ENCODE measurements around the gene CACNA1C. TPM values are rescaled to one million over a fixed set of nuclear protein-coding genes. Genes with fewer than 3 reads are reported as not detected.

The CACNA1C gene
- total and polyA plus RNA-seq, 10 of the 15 experiments (the other 5 are each of a cell fraction or from before 2014, with no cell fraction given), result under 0.01 to 0.15 (median 0.09) TPM; not detected in 5

- RAD21 ChIA-PET (ENCODE audit: unreplicated experiment), result no interaction called here
- no peak overlapping the region for H2AFZ ChIP-seq (ENCODE audit: control insufficient read depth, low read depth, low read length)
- SMC1A ChIA-PET (ENCODE audit: uncharacterized antibody, unreplicated experiment), result no interaction called here
- H3K4me1 ChIP-seq (ENCODE audit: control insufficient read depth, insufficient read depth, low read length), result no peaks in the 10 kb centered on the region
- CTCF ChIA-PET, result no interaction called here
- TF ChIP-seq ZZZ3 (IDR thresholded peaks at IDR 0.05; ENCODE audit: control insufficient read depth, insufficient read length, low read depth), result no peak
- no peak for TF ChIP-seq NFYB (IDR thresholded peaks at IDR 0.05; ENCODE audit: insufficient read depth, low read depth, low read length)
- no peak for TF ChIP-seq ATF2 (IDR thresholded peaks at IDR 0.05; ENCODE audit: low read length)
- TF ChIP-seq NBN (IDR thresholded peaks at IDR 0.05), result no peak
- no peak for TF ChIP-seq SP1 (IDR thresholded peaks at IDR 0.05; ENCODE audit: low read depth, low read length)
- no peak for TF ChIP-seq HDGF (IDR thresholded peaks at IDR 0.05)
- TF ChIP-seq TCF7 (IDR thresholded peaks at IDR 0.05; ENCODE audit: borderline replicate concordance), result no peak
- TF ChIP-seq FOS (IDR thresholded peaks at IDR 0.05; ENCODE audit: borderline replicate concordance, extremely low read depth, insufficient read length), result no peak
- no peak for TF ChIP-seq MTA2 (IDR thresholded peaks at IDR 0.05; ENCODE audit: low read depth)
- TF ChIP-seq NFIC (IDR thresholded peaks at IDR 0.05; ENCODE audit: low read depth, low read length), result no peak
- TF ChIP-seq MEF2A (IDR thresholded peaks at IDR 0.05; ENCODE audit: insufficient read depth, low read depth, low read length), result no peak
- TF ChIP-seq FOXM1 (IDR thresholded peaks at IDR 0.05; ENCODE audit: low read depth, low read length), result no peak
- no peak for TF ChIP-seq WRNIP1 (IDR thresholded peaks at IDR 0.05; ENCODE audit: borderline replicate concordance, low read depth, low read length)
- TF ChIP-seq BRCA1 (IDR thresholded peaks at IDR 0.05; ENCODE audit: low read depth, low read length), result no peak
- TF ChIP-seq KAT2A (conservative IDR thresholded peaks at IDR 0.05; ENCODE audit: control insufficient read depth, low read depth, low read length), result no peak
- TF ChIP-seq NR2C1 (IDR thresholded peaks at IDR 0.05), result no peak
- TF ChIP-seq MYC (IDR thresholded peaks at IDR 0.05; ENCODE audit: insufficient read depth, insufficient read length, insufficient replicate concordance, low read length, severe bottlenecking), result no peak
- TF ChIP-seq TCF3 (IDR thresholded peaks at IDR 0.05; ENCODE audit: borderline replicate concordance, insufficient read depth, low read depth, low read length), result no peak
- TF ChIP-seq BCL3 (IDR thresholded peaks at IDR 0.05; ENCODE audit: borderline replicate concordance, insufficient read depth, low read depth, low read length, poor library complexity, severe bottlenecking), result no peak
- TF ChIP-seq ZNF207 (IDR thresholded peaks at IDR 0.05; ENCODE audit: borderline replicate concordance), result no peak
- peaks cover 0 to 2% of the 10 kb centered on the region in 2 experiments for H3K27me3 ChIP-seq (replicated peaks in 1 of 2; ENCODE audit: control insufficient read depth in 2 of 2, insufficient read depth in 2 of 2, low read length in 1 of 2)
- H3K79me2 ChIP-seq (ENCODE audit: control insufficient read depth, insufficient read depth, low read length), result no peaks in the 10 kb centered on the region
- H3K4me3 ChIP-seq, result no peak overlapping the region
- WGBS (ENCODE audit: insufficient coverage, insufficient replicate concordance, low lambda C conversion rate, missing lambda C conversion rate), result 34% methylated on average over 7 of the region's 7 CpGs
- no peaks in the 10 kb centered on the region for H3K9me3 ChIP-seq (replicated peaks; ENCODE audit: control insufficient read depth, insufficient read depth, low read length)
- no TSS peak for BruUV-seq (replicated peaks)
- no peaks in the 10 kb centered on the region for H4K20me1 ChIP-seq (ENCODE audit: control insufficient read depth, insufficient read depth)
- no peaks in the 10 kb centered on the region for H3K36me3 ChIP-seq (ENCODE audit: control insufficient read depth in 2 of 2, insufficient read depth in 2 of 2, low read length in 1 of 2)
- no peak overlapping the region for H3K9ac ChIP-seq (ENCODE audit: control insufficient read depth, insufficient read depth, low read length)
- no peak overlapping the region for H3K27ac ChIP-seq (ENCODE audit: control insufficient read depth, insufficient read depth)
- in situ Hi-C loops (cut with MboI) (no loop called here), intact Hi-C loops (cut with micrococcal nuclease; ENCODE audit: unreplicated experiment) (no loop called here)
- no peak for ATAC-seq
- POLR2A ChIA-PET, result no interaction called here
- no peak for FAIRE-seq
- no peak overlapping the region for H3K4me2 ChIP-seq (ENCODE audit: control insufficient read depth, insufficient read depth)
- DNase-seq (ENCODE audit: low read depth, low spot score), result no peak
These were observed 391.0 kb downstream of the CACNA1C start for GRCh38 chr12:2443776-2444175.

Data from GM12878 (cell line).